Left renal pelvis (tissue), 4 donors: ENCODE results near the gene RXFP3. TPM values are rescaled to one million over a fixed set of nuclear protein-coding genes. Genes with fewer than 3 reads are reported as not detected.

Experiments used
- DNase-seq, 4 donors: peaks; one replicate each; pipeline ENCODE4 v3.0.0-alpha.2; 2013; ENCODE audit warnings: low read depth in 4 of 4, low spot score in 3 of 4
- polyA plus RNA-seq, 4 donors: library from polyadenylated mRNA; unstranded; fragments of 120-200 nt; gene quantifications; one replicate each; pipeline ENCODE4 v1.2.1, GENCODE V29; 2013; ENCODE audit not compliant: insufficient read length in 4 of 4

The RXFP3 gene
- polyA plus RNA-seq, 4 donors, result 0.10 to 0.15 (median 0.11) TPM; not detected in 1

DNA sequence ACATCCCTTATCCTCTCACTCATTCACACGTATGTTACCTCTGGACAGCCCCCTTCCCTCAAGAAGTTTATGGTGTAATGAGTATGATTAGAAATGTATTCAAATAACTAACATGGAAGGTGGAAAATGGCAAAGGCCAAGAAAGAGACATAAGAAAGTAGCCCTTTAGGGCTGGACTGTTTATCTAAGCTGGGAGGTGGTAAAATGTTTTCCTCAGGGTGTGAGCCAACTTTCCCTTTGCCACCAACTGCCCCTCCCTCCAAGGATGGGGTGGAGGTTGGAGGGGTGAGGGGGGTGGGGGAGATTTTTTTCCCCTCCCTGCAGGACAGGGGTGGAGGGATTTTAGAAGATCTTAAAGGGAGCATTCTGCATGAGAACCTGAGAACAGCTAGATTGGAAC lies 40.1 kb downstream of the RXFP3 start:
- DNase-seq, result no peak

DNA sequence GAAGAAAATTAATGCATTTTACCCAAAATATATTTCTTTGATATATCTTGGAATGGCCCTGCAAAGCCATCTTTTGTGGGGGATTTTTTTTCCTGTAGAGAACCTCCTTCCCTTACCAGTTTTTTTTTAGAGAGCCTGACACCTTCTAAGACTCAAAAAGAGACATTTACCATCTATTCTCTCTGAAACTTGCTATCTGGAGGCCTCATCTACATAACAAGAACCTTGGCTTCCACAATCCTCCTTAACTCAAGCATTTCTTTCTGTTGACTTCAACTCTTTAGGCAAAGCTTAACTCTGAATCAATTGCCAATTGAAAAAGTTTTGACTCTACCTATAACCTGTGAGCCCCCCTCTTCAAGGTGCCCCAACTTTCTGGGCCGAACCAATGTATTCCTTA lies 42.1 kb downstream of the RXFP3 start:
- DNase-seq, result no peak

DNA sequence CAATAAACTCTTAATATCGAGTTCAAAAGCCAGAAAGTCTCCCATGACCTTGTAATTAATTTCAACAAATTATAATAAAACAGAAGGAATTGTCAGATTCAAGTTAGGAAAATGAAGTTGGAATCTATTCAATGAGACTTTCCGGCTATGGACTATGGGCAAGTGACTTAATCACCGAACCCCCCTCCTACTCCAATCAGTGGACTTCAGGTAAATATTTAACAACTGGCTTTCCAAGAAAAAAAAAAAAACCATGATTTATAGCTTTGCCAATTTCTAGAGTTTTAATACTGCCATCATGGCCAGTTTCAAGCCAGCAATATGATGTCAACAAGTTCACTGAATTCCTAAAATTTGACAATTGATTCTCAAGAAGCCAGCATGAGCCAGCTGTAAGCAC lies 43.8 kb downstream of the RXFP3 start:
- DNase-seq, result no peak

DNA sequence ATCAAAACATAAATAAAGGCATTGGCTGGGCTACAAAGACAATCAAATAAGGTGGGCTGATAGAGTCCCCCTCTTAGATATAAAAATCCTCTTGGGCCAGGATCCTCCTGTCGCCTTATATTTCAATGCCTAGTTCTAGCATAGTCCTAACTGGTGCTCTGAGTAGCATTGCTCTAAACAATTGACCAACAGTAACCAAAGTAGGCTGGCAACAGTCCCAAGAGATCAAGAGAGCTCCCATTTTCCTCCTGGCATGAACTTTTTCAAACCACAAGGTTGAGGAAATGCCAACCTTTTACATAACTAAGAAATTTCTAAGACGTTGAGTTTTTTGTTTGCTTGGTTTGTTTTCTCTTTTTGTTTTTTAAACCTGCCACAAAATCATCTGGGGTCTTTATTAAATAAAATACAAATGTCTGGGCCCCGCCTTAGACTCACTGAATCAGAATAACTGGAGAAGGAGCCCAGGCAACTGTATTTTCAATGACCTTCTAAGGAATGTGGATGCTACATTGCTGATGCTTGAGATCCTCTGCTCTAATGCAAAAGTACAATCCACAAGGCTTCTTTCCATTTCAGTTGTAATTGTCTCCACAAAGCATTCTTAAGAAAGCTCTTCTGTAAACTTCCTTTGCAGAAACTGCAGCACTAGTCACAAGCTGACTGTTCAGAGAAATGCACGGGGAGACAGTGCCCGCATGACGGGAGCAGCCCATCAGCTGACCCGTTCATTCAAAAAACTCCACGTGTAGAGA lies 45.4 kb downstream of the RXFP3 start:
- DNase-seq, result no peak

DNA sequence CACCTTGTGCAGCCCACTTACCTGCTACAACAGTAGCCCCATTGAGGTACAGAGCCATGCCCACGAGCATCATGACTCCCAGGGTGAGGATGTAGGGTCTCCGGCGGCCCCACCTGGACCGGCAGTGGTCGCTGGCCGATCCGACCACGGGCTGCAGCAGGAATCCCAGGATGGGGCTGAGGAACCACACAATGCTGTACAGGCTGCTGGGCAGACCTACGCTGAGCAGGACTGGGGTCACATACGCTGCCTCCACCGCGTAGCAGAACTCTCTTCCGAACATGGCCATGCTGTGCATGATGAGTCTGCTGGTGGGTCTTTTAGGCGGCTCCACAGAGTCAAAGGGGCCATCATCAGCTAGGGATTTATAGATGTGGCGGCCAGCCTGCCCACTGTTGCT lies 48.0 kb downstream of the RXFP3 start:
- DNase-seq, result no peak

DNA sequence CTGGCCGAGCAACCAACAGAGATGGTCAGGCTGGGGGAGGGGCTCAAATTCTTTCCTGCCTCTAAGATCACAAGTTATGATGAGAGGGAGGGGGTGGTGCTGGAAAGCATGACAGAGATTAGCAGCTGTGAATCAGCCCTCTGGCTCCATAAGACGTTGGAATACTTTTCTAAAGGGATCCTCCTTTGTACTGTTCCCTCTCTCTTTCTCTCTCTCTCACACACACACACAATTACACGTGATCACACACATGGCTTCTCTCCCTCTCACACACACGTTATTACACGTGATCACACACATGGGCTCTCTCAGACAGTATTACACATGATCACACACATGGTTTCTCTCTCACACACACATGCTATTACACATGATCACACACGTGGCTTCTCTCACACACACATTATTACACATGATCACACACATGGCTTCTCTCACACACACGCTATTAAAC lies 48.5 kb downstream of the RXFP3 start, which contains the start of gene SLC45A2:
SLC45A2 (minus strand) TSS at position 23 of the 454 bp plus-strand sequence. CDS start 110 bp downstream, outside the sequence.
- no peak for DNase-seq

DNA sequence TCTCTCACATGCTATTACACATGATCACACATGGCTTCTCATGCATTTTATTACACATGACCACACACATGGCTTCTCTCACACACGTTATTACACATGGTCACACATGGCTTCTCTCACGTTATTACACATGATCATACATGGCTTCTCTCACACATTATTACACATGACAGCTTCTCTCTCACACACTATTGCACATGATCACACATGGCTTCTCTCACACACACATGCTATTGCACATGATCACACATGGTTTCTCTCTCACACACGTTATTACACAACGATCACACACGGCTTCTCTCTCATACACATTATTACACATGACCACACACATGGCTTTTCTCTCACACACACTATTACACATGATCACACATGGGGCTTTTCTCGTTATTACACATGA lies 49.3 kb downstream of the RXFP3 start:
- no peak for DNase-seq

Other genes starting within 250 kb of the RXFP3 start
- 10 to 100 TPM; 12.6 to 35.7 (median 16.5) TPM for gene ADAMTS12, start 44.4 kb upstream of the RXFP3 start, polyA plus RNA-seq
- gene SLC45A2, start 48.3 kb downstream of the RXFP3 start, polyA plus RNA-seq, result 1 to 10 TPM in 1 of 4 donors, under 1 TPM in 3; 0.14 to 1.1 (median 0.38) TPM
- gene AMACR, start 71.7 kb downstream of the RXFP3 start, polyA plus RNA-seq, result 10 to 100 TPM in 3 of 4 donors, 1 to 10 TPM in 1; 9.0 to 85.7 (median 73.6) TPM
- gene C1QTNF3, start 106.8 kb downstream of the RXFP3 start, polyA plus RNA-seq, result 10 to 100 TPM; 42.5 to 71.6 (median 55.0) TPM